H1 (cell line): Measurements from ENCODE around the gene PRKAR2B. TPM values are rescaled to one million over a fixed set of nuclear protein-coding genes. Genes with fewer than 3 reads are reported as not detected.

Source experiments
- CTCF ChIA-PET: fragments of 300-600 bp; sonication (Branson Sonifier 250); formaldehyde crosslinking; loops from one replicate; lab custom pipeline; 2021; ENCODE audit not compliant: partially characterized antibody; lab: Charles Lee
- POLR2A ChIA-PET: fragments of 300-600 bp; sonication (Branson Sonifier 250); formaldehyde crosslinking; loops from one replicate; lab custom pipeline; 2021; ENCODE audit warnings: inconsistent platforms; ENCODE audit not compliant: partially characterized antibody; lab: Charles Lee
- DNase-seq, 2 experiments: peaks; one replicate each; pipeline versions ENCODE4 v3.0.0 to v3.0.0-alpha.2; 2010 to 2022; ENCODE audit warnings: low spot score in 2 of 2, low read depth in 1 of 2, mixed read lengths in 1 of 2
- FAIRE-seq: peaks from 2 replicates; lab custom pipeline; 2011; peaks lifted over from hg19 to GRCh38; lab: Jason Lieb, UNC
- H2AFZ ChIP-seq: 2 replicates; pipeline ENCODE4 v1.8.1; 2012; ENCODE audit warnings: low read length, inconsistent platforms
- H2AK5ac ChIP-seq: 2 replicates; pipeline ENCODE4 v1.6.1; 2013; ENCODE audit warnings: low read depth, low read length
- H2BK120ac ChIP-seq: replicated peaks from 2 replicates; pipeline ENCODE3; 2013; ENCODE audit warnings: low read depth, low read length, inconsistent platforms
- H2BK12ac ChIP-seq: 2 replicates; pipeline ENCODE4 v1.6.1; 2013; ENCODE audit warnings: low read depth, low read length
- H2BK15ac ChIP-seq: 2 replicates; pipeline ENCODE4 v1.6.1; 2013; ENCODE audit warnings: low read length
- H2BK20ac ChIP-seq: 2 replicates; pipeline ENCODE4 v1.6.1; 2013; ENCODE audit warnings: low read length
- H2BK5ac ChIP-seq: 2 replicates; pipeline ENCODE4 v1.6.1; 2013; ENCODE audit warnings: low read depth, low read length
- H3K14ac ChIP-seq: 2 replicates; pipeline ENCODE4 v1.6.1; 2013; ENCODE audit warnings: inconsistent platforms; ENCODE audit not compliant: insufficient read length
- H3K18ac ChIP-seq: 2 replicates; pipeline ENCODE4 v1.6.1; 2013; ENCODE audit warnings: low read length; ENCODE audit errors: extremely low read depth
- H3K23ac ChIP-seq: 2 replicates; pipeline ENCODE4 v1.6.1; 2013; ENCODE audit warnings: inconsistent platforms; ENCODE audit not compliant: insufficient read length
- H3K23me2 ChIP-seq: 2 replicates; pipeline ENCODE4 v1.6.1; 2013; ENCODE audit warnings: low read depth, low read length
- H3K27ac ChIP-seq: 2 replicates; pipeline ENCODE4 v1.6.1; 2011; ENCODE audit warnings: low read depth, low read length, inconsistent platforms
- H3K27me3 ChIP-seq, 4 experiments: replicated peaks in 1 of 4; 1 replicate in 1 of 4; 2 replicates in 3 of 4; pipeline versions ENCODE4 v1.6.1 to v1.8.1; 2011 to 2013; ENCODE audit warnings: low read length in 3 of 4, mild to moderate bottlenecking in 3 of 4, inconsistent platforms in 2 of 4, mixed read lengths in 2 of 4, moderate library complexity in 1 of 4; ENCODE audit not compliant: control insufficient read depth in 3 of 4, insufficient read depth in 3 of 4; ENCODE audit errors: extremely low read depth in 1 of 4
- H3K36me3 ChIP-seq, 4 experiments: 2 replicates each; pipeline versions ENCODE4 v1.6.1 to v1.8.1; 2011 to 2013; ENCODE audit warnings: mild to moderate bottlenecking in 4 of 4, low read length in 3 of 4, moderate library complexity in 2 of 4, control low read depth in 1 of 4, inconsistent platforms in 1 of 4; ENCODE audit not compliant: insufficient read depth in 4 of 4, control insufficient read depth in 2 of 4
- H3K4ac ChIP-seq: replicated peaks from 2 replicates; pipeline ENCODE3; 2013; ENCODE audit warnings: low read length, low read depth, mixed read lengths, inconsistent platforms; ENCODE audit not compliant: insufficient read length
- H3K4me1 ChIP-seq, 4 experiments: replicated peaks in 1 of 4; 1 replicate in 1 of 4; 2 replicates in 3 of 4; pipeline versions ENCODE4 v1.6.1 to v1.8.1; 2011 to 2013; ENCODE audit warnings: low read length in 3 of 4, inconsistent platforms in 2 of 4, mixed read lengths in 1 of 4; ENCODE audit not compliant: insufficient read depth in 4 of 4, control insufficient read depth in 3 of 4
- H3K4me2 ChIP-seq, 2 experiments: 2 replicates each; pipeline versions ENCODE4 v1.6.1 to v1.8.1; 2011 to 2013; ENCODE audit warnings: low read depth in 2 of 2, low read length in 2 of 2, control low read depth in 1 of 2, inconsistent platforms in 1 of 2, mild to moderate bottlenecking in 1 of 2; ENCODE audit not compliant: insufficient read depth in 1 of 2
- H3K4me3 ChIP-seq, 4 experiments: fragments of 200-600, 300-600 bp in 1 of 4; sonication (generic), shearing (Covaris generic), sonication (Bioruptor Twin) in 1 of 4; 2 replicates each; pipeline versions ENCODE4 v1.5.1 to v1.8.1; 2011 to 2016; ENCODE audit warnings: low read length in 4 of 4, low read depth in 3 of 4, control low read depth in 2 of 4, inconsistent platforms in 2 of 4, mild to moderate bottlenecking in 2 of 4, mixed read lengths in 1 of 4, moderate library complexity in 1 of 4; ENCODE audit not compliant: insufficient read depth in 2 of 4; ENCODE audit errors: extremely low read depth in 1 of 4
- H3K56ac ChIP-seq: replicated peaks from 2 replicates; pipeline ENCODE3; 2013; ENCODE audit warnings: low read depth, mild to moderate bottlenecking, mixed read lengths, low read length, inconsistent platforms; ENCODE audit not compliant: insufficient read length
- H3K79me1 ChIP-seq: 2 replicates; pipeline ENCODE4 v1.6.1; 2013; ENCODE audit warnings: low read depth, low read length, control low read depth
- H3K79me2 ChIP-seq, 2 experiments: 2 replicates each; pipeline versions ENCODE4 v1.6.1 to v1.8.1; 2012 to 2013; ENCODE audit warnings: low read length in 2 of 2, mild to moderate bottlenecking in 2 of 2, inconsistent platforms in 1 of 2; ENCODE audit not compliant: insufficient read depth in 2 of 2, control insufficient read depth in 1 of 2
- H3K9ac ChIP-seq, 4 experiments: replicated peaks in 1 of 4; 1 replicate in 1 of 4; 2 replicates in 3 of 4; pipeline versions ENCODE4 v1.6.1 to v1.8.1; 2011 to 2013; ENCODE audit warnings: low read depth in 3 of 4, low read length in 3 of 4, control low read depth in 2 of 4, mild to moderate bottlenecking in 2 of 4, moderate library complexity in 2 of 4, inconsistent platforms in 1 of 4; ENCODE audit errors: extremely low read depth in 1 of 4
- H3K9me3 ChIP-seq, 2 experiments: 2 replicates each; pipeline versions ENCODE4 v1.6.1 to v1.8.1; 2012 to 2013; ENCODE audit warnings: mild to moderate bottlenecking in 2 of 2, moderate library complexity in 2 of 2, control low read depth in 1 of 2, inconsistent platforms in 1 of 2, low read depth in 1 of 2, low read length in 1 of 2, mixed read lengths in 1 of 2; ENCODE audit not compliant: insufficient read depth in 2 of 2
- H4K20me1 ChIP-seq, 2 experiments: replicated peaks in 1 of 2; 2 replicates each; pipeline versions ENCODE3 to v1.8.1; 2011 to 2013; ENCODE audit warnings: inconsistent platforms in 2 of 2, low read length in 2 of 2, mild to moderate bottlenecking in 1 of 2; ENCODE audit not compliant: insufficient read depth in 2 of 2, control insufficient read depth in 1 of 2
- H4K5ac ChIP-seq: 2 replicates; pipeline ENCODE4 v1.6.1; 2013; ENCODE audit warnings: low read length, low read depth, mixed read lengths, inconsistent platforms; ENCODE audit not compliant: insufficient read length
- H4K8ac ChIP-seq: 2 replicates; pipeline ENCODE4 v1.8.0; 2013; ENCODE audit warnings: mild to moderate bottlenecking, moderate library complexity, low read length, inconsistent platforms; ENCODE audit not compliant: insufficient read depth; ENCODE audit errors: extremely low read depth
- H4K91ac ChIP-seq: replicated peaks from 2 replicates; pipeline ENCODE3; 2013; ENCODE audit warnings: low read length, mixed read lengths, inconsistent platforms; ENCODE audit not compliant: insufficient read length
- JUND ChIP-seq: IDR thresholded peaks from 2 replicates; pipeline ENCODE4 v1.6.1; 2011; ENCODE audit warnings: mild to moderate bottlenecking, improper control_type of control experiment, low read length
- NANOG ChIP-seq: IDR thresholded peaks from 2 replicates; pipeline ENCODE4 v1.6.1; 2011; ENCODE audit warnings: low read length, low read depth, mild to moderate bottlenecking, inconsistent platforms; ENCODE audit not compliant: insufficient read depth, poor library complexity, severe bottlenecking
- SIRT6 ChIP-seq: IDR thresholded peaks from one replicate; pipeline ENCODE4 v1.7.1; 2012; ENCODE audit warnings: low read length, inconsistent platforms
- WGBS, 2 experiments: shearing (Covaris generic) in 1 of 2; methylation state at CpG; one replicate each; pipeline versions ENCODE4 v1.1.6 to v1.1.7; 2013 to 2015; ENCODE audit warnings: low lambda C conversion rate in 2 of 2, mixed read lengths in 2 of 2, inconsistent platforms in 1 of 2, low coverage in 1 of 2, missing lambda C conversion rate in 1 of 2; ENCODE audit not compliant: insufficient replicate concordance in 2 of 2, insufficient coverage in 1 of 2, insufficient read length in 1 of 2; ENCODE audit errors: extremely low coverage in 1 of 2, missing lambda C conversion rate in 1 of 2; 5-methylcytosine and 5-hydroxymethylcytosine counted together
- polyA plus RNA-seq, 7 experiments: library from polyadenylated mRNA; depleted of rRNA in 3 of 7; stranded (reverse) in 5 of 7; unstranded in 2 of 7; fragments of >200 nt in 5 of 7; fragments of 200-250 nt in 2 of 7; gene quantifications; 1 replicate in 5 of 7; 2 replicates in 1 of 7; 4 replicates in 1 of 7; pipeline versions ENCODE4 v1.2.1 to v1.2.3, GENCODE V29; 2011 to 2013; ENCODE audit warnings: missing spikeins in 2 of 7, mixed read lengths in 2 of 7
- total RNA-seq: library from RNA; stranded (reverse); fragmentation: NEBNext Ultra II Directional; extraction: Animal tissue kit (Norgen Biotek cat#: 25700); gene quantifications from 2 replicates; pipeline ENCODE4 v1.2.1, GENCODE V29; 2021

The PRKAR2B gene
- total and polyA plus RNA-seq, 2 of the 8 experiments (the other 6 are each of a cell fraction or from before 2014, with no cell fraction given) = 10.4 to 37.0 TPM

DNA sequence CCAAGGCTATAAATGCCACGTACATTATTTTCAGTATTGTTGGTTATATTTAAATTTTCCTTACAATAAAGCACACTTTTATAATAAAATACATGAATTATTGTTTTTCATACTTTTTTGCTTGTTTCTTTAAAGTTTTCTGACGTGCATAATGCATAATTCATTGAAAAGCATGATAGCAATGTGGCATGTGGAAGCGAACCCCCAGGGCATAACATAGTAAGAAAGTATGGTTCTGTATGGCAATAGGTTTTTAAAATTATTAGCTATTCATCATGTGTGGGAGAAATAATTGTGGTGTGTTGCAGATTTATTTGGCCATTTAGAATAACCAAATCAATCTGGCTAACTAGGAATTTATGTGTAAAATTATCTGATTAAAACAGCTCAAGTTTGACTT, 116.9 kb downstream of the PRKAR2B start:
- Histone ChIP-seq H3K4me3 (no peak overlapping the region), H4K20me1 (no peaks in the 10 kb centered on the region), H3K36me3 (peaks cover 0 to 3% (median 0%) of the 10 kb centered on the region in 4 experiments; a peak in 1 of 8 replicates), H4K91ac (no peak overlapping the region), H3K27me3 (no peaks in the 10 kb centered on the region), H3K23ac (no peak overlapping the region), H3K4me2 (no peak overlapping the region), H2BK20ac (no peak overlapping the region), H3K18ac (no peak overlapping the region), H2BK12ac (no peak overlapping the region), H3K23me2 (no peaks in the 10 kb centered on the region; the same call in 1 of the 2 replicates), H3K9ac (no peak overlapping the region), H3K4me1 (no peaks in the 10 kb centered on the region), H4K8ac (no peak overlapping the region), H3K9me3 (no peaks in the 10 kb centered on the region), H3K79me1 (no peaks in the 10 kb centered on the region), H3K79me2 (no peaks in the 10 kb centered on the region), H2AK5ac (no peak overlapping the region), H3K56ac (no peak overlapping the region), H2AFZ (no peak overlapping the region), H2BK120ac (no peak overlapping the region), H3K4ac (no peak overlapping the region), H3K14ac (no peak overlapping the region), H2BK15ac (no peak overlapping the region), H2BK5ac (no peak overlapping the region), H3K27ac (no peak overlapping the region), H4K5ac (no peak overlapping the region)
- FAIRE-seq (no peak), DNase-seq (no peak)
- 92% methylated on average over 3 of the region's 3 CpGs; no CpG with 5 or more reads in 1 of the 2 experiments for WGBS, 2 experiments
- TF ChIP-seq NANOG (no peak), JUND (no peak), SIRT6 (no peak)
- ChIA-PET POLR2A (no interaction called here), CTCF (interaction anchor here (1.7 kb wide), 1 partner anchor 10 kb away, joined by 10 read pairs; no protein-coding TSS in a partner anchor)
